GM12892 (cell line): ENCODE measurements around the gene APPBP2.
A peak's percentile ranks its signal among the peaks of the same experiment; 100 is the strongest.

Experiments
- POLR2A ChIP-seq: IDR thresholded peaks from 2 replicates; pipeline ENCODE4 v1.6.1; 2011; ENCODE audit warnings: low read depth, low read length, control low read depth
- POLR2AphosphoS5 ChIP-seq: IDR thresholded peaks from 2 replicates; pipeline ENCODE4 v1.6.1; 2011; ENCODE audit warnings: low read depth, low read length, control low read depth

DNA sequence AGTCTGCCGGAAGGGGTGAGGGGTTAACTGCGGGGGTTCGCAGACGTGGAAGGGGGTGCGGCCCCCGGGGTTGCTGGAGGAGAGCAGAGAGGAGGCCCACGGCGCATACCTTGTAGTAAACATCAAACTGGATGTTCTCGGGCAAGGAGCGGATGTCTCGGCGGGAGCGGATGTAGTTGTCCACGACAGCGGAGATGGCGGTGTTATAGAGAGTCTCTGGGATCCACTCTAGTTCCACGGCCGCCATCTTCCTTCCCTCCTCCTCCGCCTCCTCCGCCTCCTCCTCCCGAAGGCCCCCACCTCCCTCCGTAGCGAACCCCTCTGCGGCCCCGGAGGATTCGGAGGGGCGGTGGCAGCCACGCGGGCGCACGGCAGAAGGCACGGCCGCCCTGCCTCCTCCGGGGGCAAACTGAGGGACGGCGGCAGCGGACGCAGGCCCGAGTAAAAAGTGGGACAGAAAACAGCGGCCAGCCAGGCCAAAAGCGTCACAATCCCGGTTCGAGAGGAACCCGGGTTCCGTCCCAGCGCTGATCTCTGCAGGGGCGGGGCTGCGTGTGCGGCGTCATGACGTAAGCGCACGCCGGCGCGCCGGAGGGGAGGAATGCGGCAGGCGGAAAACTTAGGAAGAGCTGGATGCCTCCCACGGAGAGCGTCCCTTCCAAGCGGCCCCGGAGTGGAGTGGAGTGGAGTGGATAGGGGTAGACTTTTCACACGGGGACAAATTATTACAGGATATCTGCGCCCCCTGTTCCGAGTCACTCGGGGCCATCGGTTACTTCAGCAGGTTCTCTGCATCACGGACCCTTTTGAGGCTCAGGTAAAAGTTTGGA lies at the start of gene APPBP2:
- peak; percentile 84 for TF ChIP-seq POLR2A
- TF ChIP-seq POLR2AphosphoS5 = peak; percentile 73; the same call in 1 of the 2 replicates
